RWPE1 (cell line): ENCODE results near the gene PRKN.

ENCODE experiments used
- CTCF ChIA-PET: fragments of 350-600 bp; sonication (Branson Sonifier 250); formaldehyde crosslinking; extraction: SDS; loops from one replicate; lab custom pipeline; 2021; lab: Yijun Ruan, JAX
- POLR2A ChIA-PET: fragments of 400-600 bp; formaldehyde crosslinking; extraction: SDS; loops from one replicate; lab custom pipeline; 2020; ENCODE audit warnings: antibody characterized with exemption; ENCODE audit not compliant: low non-redundant PET; lab: Yijun Ruan, JAX
- DNase-seq: peaks from one replicate; pipeline ENCODE4 v3.0.0; 2012; ENCODE audit warnings: low spot score
- H3K27ac ChIP-seq: fragments of 450-650 bp; 2 replicates; pipeline ENCODE4 v1.5.1; 2017
- TF ChIP-seq, protein P1 (sequence below): fragments of 450-650 bp; conservative IDR thresholded peaks from 2 replicates; pipeline ENCODE4 v1.5.1; 2017; ENCODE audit warnings: low read depth, mild to moderate bottlenecking

Gene PRKN

DNA sequence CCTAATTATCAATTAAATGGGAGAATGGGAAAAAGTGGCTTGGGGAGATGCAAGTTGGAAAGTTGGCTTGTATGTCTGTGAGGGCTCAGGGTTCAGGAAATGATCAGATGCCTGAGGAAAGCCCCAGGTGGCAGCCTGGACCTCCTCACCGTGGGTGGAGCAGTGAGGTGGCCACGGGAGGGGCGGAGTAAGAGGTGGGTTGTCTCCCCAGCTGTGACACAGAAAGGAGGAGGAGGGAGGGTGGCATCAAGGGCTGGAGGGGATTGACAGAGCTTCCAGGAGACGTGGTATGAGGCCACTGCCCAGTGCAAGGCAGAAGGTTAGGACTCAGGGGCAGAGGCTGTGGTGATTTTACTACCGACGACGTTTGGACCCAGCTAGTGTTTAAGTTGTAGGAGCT, 672.2 kb downstream of the PRKN start:
- CTCF ChIA-PET: no interaction called here

DNA sequence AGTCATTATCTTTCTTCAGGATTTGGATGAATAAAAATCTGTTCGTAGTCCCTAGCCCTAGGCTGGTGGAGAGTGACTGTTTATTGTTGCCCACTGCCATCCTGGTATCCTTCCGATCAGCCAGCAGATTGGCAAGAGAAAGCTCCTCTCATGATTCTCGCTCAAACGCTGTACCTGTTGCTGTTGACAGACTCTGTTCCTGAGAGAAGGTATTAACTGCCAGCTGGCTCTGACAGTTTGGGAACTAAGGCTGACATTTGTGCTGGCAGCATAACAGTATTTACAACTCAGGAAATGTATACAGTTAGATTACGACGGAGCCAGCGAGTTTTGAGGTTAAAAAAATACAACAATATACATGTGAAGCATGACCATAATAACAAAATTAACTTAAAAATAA, 674.5 kb downstream of the PRKN start:
- ChIA-PET POLR2A (no interaction called here), CTCF (no interaction called here)
- H3K27ac ChIP-seq: no peak overlapping the region
- TF ChIP-seq, protein P1, sequence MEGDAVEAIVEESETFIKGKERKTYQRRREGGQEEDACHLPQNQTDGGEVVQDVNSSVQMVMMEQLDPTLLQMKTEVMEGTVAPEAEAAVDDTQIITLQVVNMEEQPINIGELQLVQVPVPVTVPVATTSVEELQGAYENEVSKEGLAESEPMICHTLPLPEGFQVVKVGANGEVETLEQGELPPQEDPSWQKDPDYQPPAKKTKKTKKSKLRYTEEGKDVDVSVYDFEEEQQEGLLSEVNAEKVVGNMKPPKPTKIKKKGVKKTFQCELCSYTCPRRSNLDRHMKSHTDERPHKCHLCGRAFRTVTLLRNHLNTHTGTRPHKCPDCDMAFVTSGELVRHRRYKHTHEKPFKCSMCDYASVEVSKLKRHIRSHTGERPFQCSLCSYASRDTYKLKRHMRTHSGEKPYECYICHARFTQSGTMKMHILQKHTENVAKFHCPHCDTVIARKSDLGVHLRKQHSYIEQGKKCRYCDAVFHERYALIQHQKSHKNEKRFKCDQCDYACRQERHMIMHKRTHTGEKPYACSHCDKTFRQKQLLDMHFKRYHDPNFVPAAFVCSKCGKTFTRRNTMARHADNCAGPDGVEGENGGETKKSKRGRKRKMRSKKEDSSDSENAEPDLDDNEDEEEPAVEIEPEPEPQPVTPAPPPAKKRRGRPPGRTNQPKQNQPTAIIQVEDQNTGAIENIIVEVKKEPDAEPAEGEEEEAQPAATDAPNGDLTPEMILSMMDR: no peak
- DNase-seq: no peak

More for the DNA sequence above, 672.2 kb downstream of the PRKN start:
- no peak for DNase-seq
- TF ChIP-seq, protein P1: no peak
- no peak overlapping the region for H3K27ac ChIP-seq
- POLR2A ChIA-PET: no interaction called here

DNA sequence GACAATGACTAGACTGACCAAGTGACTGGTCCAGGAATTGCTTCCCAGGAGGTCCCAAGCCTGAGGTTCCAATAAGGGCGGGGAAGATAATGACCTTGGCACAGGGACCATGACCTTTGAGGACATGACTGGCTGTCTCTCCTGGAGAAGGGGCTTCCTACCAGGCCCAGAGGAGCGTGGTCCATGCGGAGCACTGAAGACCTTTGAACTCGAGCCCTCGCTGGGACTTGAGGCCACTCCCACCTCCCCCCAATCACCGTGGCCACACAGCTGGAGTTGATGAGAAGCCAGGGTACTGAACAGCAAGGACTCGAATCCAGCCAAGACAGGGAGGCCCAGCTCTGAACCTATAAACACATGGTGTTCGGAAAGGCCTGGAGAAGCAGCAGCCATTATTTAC, 677.0 kb downstream of the PRKN start:
- TF ChIP-seq, protein P1: no peak
- ChIA-PET CTCF (no interaction called here), POLR2A (no interaction called here)
- no peak overlapping the region for H3K27ac ChIP-seq
- no peak for DNase-seq

DNA sequence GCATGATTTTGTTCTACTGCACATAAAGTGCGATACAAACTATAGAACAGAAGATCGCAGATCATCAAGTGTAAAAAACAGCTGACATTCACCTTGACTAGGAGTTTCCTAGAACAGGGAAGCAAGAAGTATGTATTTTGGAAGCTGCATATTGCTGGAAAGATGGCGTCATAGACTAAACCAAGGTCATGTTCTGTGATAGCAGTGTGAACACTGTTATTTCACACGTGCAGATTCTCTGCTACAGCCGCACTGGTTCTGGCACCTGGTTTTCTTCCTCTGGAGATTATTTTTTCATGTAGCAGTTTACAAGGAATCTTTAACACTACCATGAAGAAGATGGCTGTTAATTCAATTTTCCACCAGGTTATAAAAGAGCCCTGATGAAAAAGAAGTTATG, 681.2 kb downstream of the PRKN start:
- no peak for DNase-seq
- ChIA-PET POLR2A (no interaction called here), CTCF (no interaction called here)
- TF ChIP-seq, protein P1: no peak
- H3K27ac ChIP-seq: no peak overlapping the region

DNA sequence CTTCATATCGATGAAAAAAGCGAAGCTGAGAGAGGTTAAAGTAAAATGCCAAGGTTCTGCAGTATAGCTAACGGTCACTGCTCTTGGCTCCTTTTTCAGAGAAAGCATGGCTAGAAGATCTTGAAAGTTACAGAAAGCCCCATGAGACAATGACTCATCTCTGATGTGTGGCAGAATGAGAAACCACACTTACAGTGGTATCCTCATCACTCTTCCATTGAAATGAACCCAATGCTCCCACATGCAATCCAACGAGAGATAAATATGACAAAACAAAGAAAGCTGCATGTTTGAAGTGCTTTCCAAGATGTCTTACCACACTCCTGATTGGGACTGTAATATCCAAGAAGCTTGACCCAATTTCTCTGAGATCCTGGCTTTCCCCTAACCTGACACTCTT, 694.9 kb downstream of the PRKN start:
- ChIA-PET POLR2A (no interaction called here), CTCF (no interaction called here)
- DNase-seq: no peak
- TF ChIP-seq, protein P1: no peak
- no peak overlapping the region for H3K27ac ChIP-seq

DNA sequence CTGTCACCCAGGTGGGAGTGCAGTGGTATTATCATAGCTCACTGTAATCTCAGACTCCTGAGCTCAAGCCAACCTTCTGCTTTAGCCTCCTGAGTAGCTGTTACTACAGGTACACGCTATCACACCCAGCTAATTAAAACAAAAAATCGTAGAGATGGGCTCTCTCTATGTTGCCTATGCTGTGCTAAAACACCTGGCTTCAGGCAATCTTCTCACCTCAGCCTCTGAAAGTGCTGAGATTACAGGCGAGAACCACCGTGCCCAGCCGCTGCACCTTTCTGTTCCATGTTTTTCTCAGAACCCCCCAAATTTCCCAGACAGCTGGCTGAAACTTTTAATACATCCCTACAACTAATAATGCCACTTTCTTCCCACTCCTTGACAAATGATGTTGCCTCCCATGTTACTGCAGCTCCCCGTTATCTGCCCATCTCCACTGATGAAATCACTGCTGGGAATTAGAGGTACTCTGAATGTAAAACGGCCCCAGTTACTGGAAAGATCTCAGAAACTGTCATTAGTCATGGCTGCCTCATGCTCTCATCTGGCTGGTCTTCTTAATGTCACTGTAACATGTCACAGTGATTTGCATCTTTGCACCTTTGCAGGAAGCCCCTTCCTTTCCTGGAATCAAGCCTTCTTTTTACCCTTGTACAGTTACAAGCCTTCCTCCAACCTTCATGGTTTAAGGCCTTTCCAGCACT, 697.5 kb downstream of the PRKN start:
- CTCF ChIA-PET: interaction anchor here (0.6 kb wide), 1 partner anchor 132 kb away, joined by 3 read pairs; no protein-coding TSS in a partner anchor
- TF ChIP-seq, protein P1: no peak
- H3K27ac ChIP-seq: no peak overlapping the region
- DNase-seq: no peak
- POLR2A ChIA-PET: no interaction called here
